GM19240 (cell line): ENCODE data around the gene NDN.
"Not testable (repeated sequence)": the region's sequence is repeated elsewhere in the genome, so short reads cannot be mapped to it uniquely, and the experiment has no call there.

Experiments used
- DNase-seq: peaks from one replicate; pipeline ENCODE4 v3.0.0; 2011; ENCODE audit warnings: low spot score; ENCODE audit not compliant: insufficient read length

NDN gene

GRCh38 chr15:23687143-23687470 is at the start of gene NDN:
TSS of gene NDN (minus strand) at chr15:23687305. CDS start at chr15:23687217, 88 bp downstream.
- DNase-seq = no peak

GRCh38 chr15:23736033-23736673 is 49.0 kb upstream of the NDN start:
- DNase-seq = no peak

- no peak for DNase-seq
Measured at GRCh38 chr15:23734862-23735261, 47.8 kb upstream of the NDN start.

- DNase-seq = not testable (repeated sequence)
Measured at GRCh38 chr15:23713874-23714656, 27.0 kb upstream of the NDN start.

GRCh38 chr15:23708332-23708731 is 21.2 kb upstream of the NDN start:
- DNase-seq = no peak

- no peak for DNase-seq
Measured at GRCh38 chr15:23695282-23695681, 8.2 kb upstream of the NDN start.

GRCh38 chr15:23694592-23694991 is 7.5 kb upstream of the NDN start:
- DNase-seq = no peak

- DNase-seq = no peak
Measured at GRCh38 chr15:23690450-23690852, 3.3 kb upstream of the NDN start.

GRCh38 chr15:23690015-23690414 is 2.9 kb upstream of the NDN start:
- no peak for DNase-seq

- DNase-seq = no peak
Measured at GRCh38 chr15:23686466-23687142, 501 bp downstream of the NDN start.

- no peak for DNase-seq
Measured at GRCh38 chr15:23671481-23671880, 15.6 kb downstream of the NDN start.

- DNase-seq = no peak
Measured at GRCh38 chr15:23670970-23671369, 16.1 kb downstream of the NDN start.

- no peak for DNase-seq
Measured at GRCh38 chr15:23663232-23663631, 23.9 kb downstream of the NDN start.

- no peak for DNase-seq
Measured at GRCh38 chr15:23648920-23649515, 38.1 kb downstream of the NDN start.

GRCh38 chr15:23647421-23648370 is 39.4 kb downstream of the NDN start, which contains the start of gene MAGEL2:
TSS of gene MAGEL2 (minus strand) at chr15:23647867. CDS start at chr15:23647742, 125 bp downstream.
- no peak for DNase-seq

GRCh38 chr15:23647001-23647295 is 40.2 kb downstream of the NDN start:
- DNase-seq = no peak

- DNase-seq = no peak
Measured at GRCh38 chr15:23646165-23647000, 40.7 kb downstream of the NDN start.

GRCh38 chr15:23645371-23646164 is 41.5 kb downstream of the NDN start:
- no peak for DNase-seq

- DNase-seq = no peak
Measured at GRCh38 chr15:23644829-23645228, 42.3 kb downstream of the NDN start.
